ENCODE measurements around the gene NPIPB8. TPM values are rescaled to one million over a fixed set of nuclear protein-coding genes. Genes with fewer than 3 reads are reported as not detected.

NPIPB8 gene
- total and polyA plus RNA-seq, 2 of the 13 experiments (the other 11 are each of a cell fraction or from before 2014, with no cell fraction given), result 0.49 to 2.3 TPM

DNA sequence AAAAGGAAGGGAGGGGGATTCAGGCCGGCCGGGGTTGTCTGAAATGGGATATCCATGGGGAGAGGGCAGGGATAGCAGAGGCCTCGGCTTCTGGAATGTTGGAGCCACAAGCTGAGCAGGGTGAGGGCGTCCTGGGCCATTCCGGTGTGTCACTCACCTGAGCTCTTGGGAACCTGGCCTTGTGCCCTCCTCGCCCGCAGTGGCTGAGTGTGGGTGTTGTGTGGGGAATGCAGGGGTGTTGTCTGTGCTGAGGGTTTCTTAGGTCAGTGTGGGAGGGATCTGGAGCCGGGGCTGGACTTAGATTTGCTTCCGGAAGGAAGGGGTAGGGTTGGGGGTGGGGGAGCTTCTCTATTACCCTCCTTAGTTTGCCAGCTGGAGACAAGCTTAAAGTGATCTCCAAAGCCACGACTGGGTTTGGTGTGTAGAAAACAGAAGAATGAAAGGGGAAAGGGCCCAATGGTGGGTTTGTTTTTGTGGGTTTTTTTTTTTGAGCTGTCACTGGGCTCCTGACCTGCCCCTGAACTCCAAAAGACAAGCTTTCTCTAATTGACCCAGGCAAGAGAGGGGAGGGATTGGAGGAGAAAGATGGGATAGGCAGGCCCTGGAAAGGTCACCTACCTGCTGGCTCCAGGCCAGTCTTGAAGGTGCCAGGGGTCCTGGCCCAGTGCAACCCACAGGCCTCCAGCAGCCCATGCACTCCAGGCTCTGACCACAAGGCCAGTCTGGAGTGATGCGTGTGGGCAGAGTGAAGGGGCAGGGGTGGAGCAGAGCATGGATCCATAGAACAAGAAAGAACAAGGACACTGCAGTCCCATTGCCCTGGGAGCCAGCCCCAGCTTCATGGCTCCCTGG lies 40.8 kb upstream of the NPIPB8 start, which contains the start of gene SULT1A2 (continued):
- TF ChIP-seq, protein P1, sequence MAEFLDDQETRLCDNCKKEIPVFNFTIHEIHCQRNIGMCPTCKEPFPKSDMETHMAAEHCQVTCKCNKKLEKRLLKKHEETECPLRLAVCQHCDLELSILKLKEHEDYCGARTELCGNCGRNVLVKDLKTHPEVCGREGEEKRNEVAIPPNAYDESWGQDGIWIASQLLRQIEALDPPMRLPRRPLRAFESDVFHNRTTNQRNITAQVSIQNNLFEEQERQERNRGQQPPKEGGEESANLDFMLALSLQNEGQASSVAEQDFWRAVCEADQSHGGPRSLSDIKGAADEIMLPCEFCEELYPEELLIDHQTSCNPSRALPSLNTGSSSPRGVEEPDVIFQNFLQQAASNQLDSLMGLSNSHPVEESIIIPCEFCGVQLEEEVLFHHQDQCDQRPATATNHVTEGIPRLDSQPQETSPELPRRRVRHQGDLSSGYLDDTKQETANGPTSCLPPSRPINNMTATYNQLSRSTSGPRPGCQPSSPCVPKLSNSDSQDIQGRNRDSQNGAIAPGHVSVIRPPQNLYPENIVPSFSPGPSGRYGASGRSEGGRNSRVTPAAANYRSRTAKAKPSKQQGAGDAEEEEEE (CRISPR knock-in tag; IDR thresholded peaks at IDR 0.05; ENCODE audit: borderline replicate concordance), result no peak
- no peak for TF ChIP-seq ZNF570 (CRISPR knock-in tag; IDR thresholded peaks at IDR 0.05; ENCODE audit: borderline replicate concordance)
- TF ChIP-seq ESRRA (CRISPR knock-in tag; IDR thresholded peaks at IDR 0.05; ENCODE audit: low read depth), result no peak
- TF ChIP-seq CENPT (CRISPR knock-in tag; IDR thresholded peaks at IDR 0.05; ENCODE audit: low read depth), result no peak
- no peak for TF ChIP-seq IKZF4 (CRISPR knock-in tag; IDR thresholded peaks at IDR 0.05; ENCODE audit: borderline replicate concordance, low read depth, not compliant biosample characterization)
- TF ChIP-seq GABPA (IDR thresholded peaks at IDR 0.05; ENCODE audit: low read depth, low read length), result no peak
- peak; percentile 75 for TF ChIP-seq GABPA (CRISPR knock-in tag; IDR thresholded peaks at IDR 0.05; ENCODE audit: low read depth)
- TF ChIP-seq, protein P2, sequence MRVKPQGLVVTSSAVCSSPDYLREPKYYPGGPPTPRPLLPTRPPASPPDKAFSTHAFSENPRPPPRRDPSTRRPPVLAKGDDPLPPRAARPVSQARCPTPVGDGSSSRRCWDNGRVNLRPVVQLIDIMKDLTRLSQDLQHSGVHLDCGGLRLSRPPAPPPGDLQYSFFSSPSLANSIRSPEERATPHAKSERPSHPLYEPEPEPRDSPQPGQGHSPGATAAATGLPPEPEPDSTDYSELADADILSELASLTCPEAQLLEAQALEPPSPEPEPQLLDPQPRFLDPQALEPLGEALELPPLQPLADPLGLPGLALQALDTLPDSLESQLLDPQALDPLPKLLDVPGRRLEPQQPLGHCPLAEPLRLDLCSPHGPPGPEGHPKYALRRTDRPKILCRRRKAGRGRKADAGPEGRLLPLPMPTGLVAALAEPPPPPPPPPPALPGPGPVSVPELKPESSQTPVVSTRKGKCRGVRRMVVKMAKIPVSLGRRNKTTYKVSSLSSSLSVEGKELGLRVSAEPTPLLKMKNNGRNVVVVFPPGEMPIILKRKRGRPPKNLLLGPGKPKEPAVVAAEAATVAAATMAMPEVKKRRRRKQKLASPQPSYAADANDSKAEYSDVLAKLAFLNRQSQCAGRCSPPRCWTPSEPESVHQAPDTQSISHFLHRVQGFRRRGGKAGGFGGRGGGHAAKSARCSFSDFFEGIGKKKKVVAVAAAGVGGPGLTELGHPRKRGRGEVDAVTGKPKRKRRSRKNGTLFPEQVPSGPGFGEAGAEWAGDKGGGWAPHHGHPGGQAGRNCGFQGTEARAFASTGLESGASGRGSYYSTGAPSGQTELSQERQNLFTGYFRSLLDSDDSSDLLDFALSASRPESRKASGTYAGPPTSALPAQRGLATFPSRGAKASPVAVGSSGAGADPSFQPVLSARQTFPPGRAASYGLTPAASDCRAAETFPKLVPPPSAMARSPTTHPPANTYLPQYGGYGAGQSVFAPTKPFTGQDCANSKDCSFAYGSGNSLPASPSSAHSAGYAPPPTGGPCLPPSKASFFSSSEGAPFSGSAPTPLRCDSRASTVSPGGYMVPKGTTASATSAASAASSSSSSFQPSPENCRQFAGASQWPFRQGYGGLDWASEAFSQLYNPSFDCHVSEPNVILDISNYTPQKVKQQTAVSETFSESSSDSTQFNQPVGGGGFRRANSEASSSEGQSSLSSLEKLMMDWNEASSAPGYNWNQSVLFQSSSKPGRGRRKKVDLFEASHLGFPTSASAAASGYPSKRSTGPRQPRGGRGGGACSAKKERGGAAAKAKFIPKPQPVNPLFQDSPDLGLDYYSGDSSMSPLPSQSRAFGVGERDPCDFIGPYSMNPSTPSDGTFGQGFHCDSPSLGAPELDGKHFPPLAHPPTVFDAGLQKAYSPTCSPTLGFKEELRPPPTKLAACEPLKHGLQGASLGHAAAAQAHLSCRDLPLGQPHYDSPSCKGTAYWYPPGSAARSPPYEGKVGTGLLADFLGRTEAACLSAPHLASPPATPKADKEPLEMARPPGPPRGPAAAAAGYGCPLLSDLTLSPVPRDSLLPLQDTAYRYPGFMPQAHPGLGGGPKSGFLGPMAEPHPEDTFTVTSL (CRISPR knock-in tag; IDR thresholded peaks at IDR 0.05; ENCODE audit: borderline replicate concordance), result no peak
- TF ChIP-seq GPN1 (CRISPR knock-in tag; IDR thresholded peaks at IDR 0.05; ENCODE audit: borderline replicate concordance), result no peak
- 0 out of 2 replicates have a peak, but pooled peaks have one; percentile 2 for TF ChIP-seq ZSCAN29 (CRISPR knock-in tag; conservative IDR thresholded peaks at IDR 0.05)
- no peak for TF ChIP-seq ZNF451 (CRISPR knock-in tag; IDR thresholded peaks at IDR 0.05)
- TF ChIP-seq, protein P3, sequence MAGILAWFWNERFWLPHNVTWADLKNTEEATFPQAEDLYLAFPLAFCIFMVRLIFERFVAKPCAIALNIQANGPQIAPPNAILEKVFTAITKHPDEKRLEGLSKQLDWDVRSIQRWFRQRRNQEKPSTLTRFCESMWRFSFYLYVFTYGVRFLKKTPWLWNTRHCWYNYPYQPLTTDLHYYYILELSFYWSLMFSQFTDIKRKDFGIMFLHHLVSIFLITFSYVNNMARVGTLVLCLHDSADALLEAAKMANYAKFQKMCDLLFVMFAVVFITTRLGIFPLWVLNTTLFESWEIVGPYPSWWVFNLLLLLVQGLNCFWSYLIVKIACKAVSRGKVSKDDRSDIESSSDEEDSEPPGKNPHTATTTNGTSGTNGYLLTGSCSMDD (CRISPR knock-in tag; IDR thresholded peaks at IDR 0.05), result no peak
- no peak for TF ChIP-seq ZNF20 (CRISPR knock-in tag; IDR thresholded peaks at IDR 0.05)
- no peak for TF ChIP-seq KLF11 (CRISPR knock-in tag; IDR thresholded peaks at IDR 0.05)
- TF ChIP-seq GTF3A (CRISPR knock-in tag; conservative IDR thresholded peaks at IDR 0.05), result no peak
- TF ChIP-seq ZNF891 (CRISPR knock-in tag; IDR thresholded peaks at IDR 0.05), result no peak
- TF ChIP-seq ZNF720 (CRISPR knock-in tag; IDR thresholded peaks at IDR 0.05), result no peak
- no peak for TF ChIP-seq RBM39 (IDR thresholded peaks at IDR 0.05; ENCODE audit: low read depth, low read length, poor library complexity, severe bottlenecking)
- 0 out of 2 replicates have a peak, but pooled peaks have one; percentile 14 for TF ChIP-seq ZMYM3 (CRISPR knock-in tag; IDR thresholded peaks at IDR 0.05)
- no peak for TF ChIP-seq MIER3 (CRISPR knock-in tag; IDR thresholded peaks at IDR 0.05; ENCODE audit: borderline replicate concordance)
- no peak for TF ChIP-seq ONECUT2 (CRISPR knock-in tag; IDR thresholded peaks at IDR 0.05)
- no peak for TF ChIP-seq SMAD3 (CRISPR knock-in tag; IDR thresholded peaks at IDR 0.05)

Data from HepG2 (cell line).